B cell (primary cell): ENCODE measurements around the gene COX20. TPM values are rescaled to one million over a fixed set of nuclear protein-coding genes. Genes with fewer than 3 reads are reported as not detected.

Experiments used
- ATAC-seq: fragments of 200-7000 bp; cut with Tn5 transposase; one replicate; pipeline ENCODE4 v1.10.0; 2021; ENCODE audit warnings: low read depth, mild to moderate bottlenecking, moderate number of reproducible peaks, moderate library complexity
- CTCF ChIA-PET: fragments of 350-600 bp; sonication (Branson Sonifier 250); formaldehyde crosslinking; loops from one replicate; lab custom pipeline; 2021; ENCODE audit warnings: antibody characterized with exemption, inconsistent platforms; lab: Charles Lee
- POLR2A ChIA-PET: fragments of 350-600 bp; sonication (Branson Sonifier 250); formaldehyde crosslinking; loops from one replicate; lab custom pipeline; 2021; ENCODE audit warnings: antibody characterized with exemption; lab: Charles Lee
- DNase-seq: peaks from one replicate; pipeline ENCODE4 v3.0.0; 2013
- H2AFZ ChIP-seq: 2 replicates; pipeline ENCODE4 v1.6.1; 2012; ENCODE audit warnings: mild to moderate bottlenecking, low read depth, low read length; ENCODE audit not compliant: insufficient read depth, poor library complexity, severe bottlenecking
- H3K27ac ChIP-seq, 2 donors: 1 replicate in 1 of 2; 2 replicates in 1 of 2; pipeline ENCODE4 v1.5.1; 2012 to 2013; ENCODE audit warnings: low read length in 2 of 2, mild to moderate bottlenecking in 2 of 2, moderate library complexity in 1 of 2
- H3K27me3 ChIP-seq, 4 experiments: fragments of 200-600 bp in 1 of 4; sonication (generic) in 1 of 4; replicated peaks in 1 of 4; 1 replicate in 2 of 4; 2 replicates in 2 of 4; pipeline versions ENCODE4 v1.6.1 to v1.7.0; 2013 to 2016; ENCODE audit warnings: low read length in 3 of 4, mild to moderate bottlenecking in 2 of 4, mixed read lengths in 1 of 4, moderate library complexity in 1 of 4; ENCODE audit not compliant: insufficient read depth in 4 of 4, control insufficient read depth in 3 of 4; ENCODE audit errors: control extremely low read depth in 1 of 4
- H3K36me3 ChIP-seq, 2 experiments: replicated peaks in 1 of 2; 1 replicate in 1 of 2; 2 replicates in 1 of 2; pipeline versions ENCODE4 v1.6.1 to v1.7.1; 2013; ENCODE audit warnings: low read length in 1 of 2; ENCODE audit not compliant: insufficient read depth in 2 of 2, control insufficient read depth in 1 of 2; ENCODE audit errors: control extremely low read depth in 1 of 2, extremely low read depth in 1 of 2
- H3K4me1 ChIP-seq, 2 donors: fragments of 200-600 bp in 1 of 2; sonication (generic) in 1 of 2; 1 replicate in 1 of 2; 2 replicates in 1 of 2; pipeline versions ENCODE4 v1.5.1 to v1.6.1; 2013 to 2017; ENCODE audit warnings: low read length in 2 of 2; ENCODE audit not compliant: control insufficient read depth in 2 of 2, insufficient read depth in 2 of 2
- H3K4me2 ChIP-seq: replicated peaks from 2 replicates; pipeline ENCODE3; 2012; ENCODE audit warnings: mild to moderate bottlenecking, low read depth, low read length; ENCODE audit not compliant: poor library complexity, severe bottlenecking
- H3K4me3 ChIP-seq, 5 experiments: fragments of 200-600 bp in 1 of 5; sonication (generic) in 1 of 5; 1 replicate in 3 of 5; 2 replicates in 2 of 5; pipeline versions ENCODE4 v1.5.1 to v1.7.0; 2011 to 2016; ENCODE audit warnings: low read length in 4 of 5, mild to moderate bottlenecking in 4 of 5, low read depth in 2 of 5, control low read depth in 1 of 5, moderate library complexity in 1 of 5; ENCODE audit not compliant: insufficient read depth in 1 of 5; ENCODE audit errors: control extremely low read depth in 1 of 5, extremely low read depth in 1 of 5
- H3K79me2 ChIP-seq: fragments of 200-600 bp; sonication (generic); one replicate; pipeline ENCODE4 v1.6.0; 2016; ENCODE audit warnings: low read length; ENCODE audit not compliant: control insufficient read depth, insufficient read depth
- H3K9ac ChIP-seq: fragments of 200-600 bp; sonication (generic); 2 replicates; pipeline ENCODE4 v1.6.1; 2017; ENCODE audit warnings: mild to moderate bottlenecking, low read length, moderate library complexity
- H3K9me3 ChIP-seq, 3 donors: one replicate each; pipeline versions ENCODE4 v1.6.1 to v1.7.1; 2013; ENCODE audit warnings: low read length in 2 of 3; ENCODE audit not compliant: control insufficient read depth in 2 of 3, insufficient read depth in 1 of 3; ENCODE audit errors: control extremely low read depth in 1 of 3
- H4K20me1 ChIP-seq: 2 replicates; pipeline ENCODE4 v1.6.0; 2012; ENCODE audit warnings: mild to moderate bottlenecking, low read length; ENCODE audit not compliant: insufficient read depth, control insufficient read depth, poor library complexity, severe bottlenecking
- H3K27ac Mint-ChIP-seq: one replicate; pipeline ENCODE4 v1.8.0; 2021; ENCODE audit warnings: mixed read lengths
- H3K27me3 Mint-ChIP-seq: one replicate; pipeline ENCODE4 v1.8.0; 2021; ENCODE audit warnings: mixed read lengths
- H3K4me1 Mint-ChIP-seq: one replicate; pipeline ENCODE4 v1.8.0; 2021; ENCODE audit warnings: mixed read lengths
- H3K4me3 Mint-ChIP-seq: one replicate; pipeline ENCODE4 v1.8.0; 2021; ENCODE audit warnings: mixed read lengths
- H3K9me3 Mint-ChIP-seq: one replicate; pipeline ENCODE4 v1.8.0; 2022; ENCODE audit warnings: mixed read lengths; ENCODE audit not compliant: insufficient read depth
- EZH2 ChIP-seq: IDR thresholded peaks from 2 replicates; pipeline ENCODE4 v1.6.1; 2012; ENCODE audit warnings: borderline replicate concordance, low read depth, mild to moderate bottlenecking, moderate library complexity, low read length; ENCODE audit not compliant: insufficient read depth, poor library complexity, severe bottlenecking
- whole genome bisulfite sequencing: methylation state at CpG from one replicate; pipeline ENCODE4 v1.1.5; 2013; ENCODE audit warnings: missing lambda C conversion rate; ENCODE audit not compliant: insufficient coverage; 5-methylcytosine and 5-hydroxymethylcytosine counted together
- intact Hi-C: fragments of 100-400 bp; cut with micrococcal nuclease; formaldehyde crosslinking; loops from one replicate; pipeline ENCODE4 v1.10.0; 2022
- polyA plus RNA-seq: library from polyadenylated mRNA; depleted of rRNA; stranded (reverse); fragments of >200 nt; gene quantifications from 2 replicates; pipeline ENCODE4 v1.2.3, GENCODE V29; 2012
- total RNA-seq, 2 donors: library from RNA; stranded (reverse); fragments of 120-200 nt in 1 of 2; gene quantifications; 1 replicate in 1 of 2; 2 replicates in 1 of 2; pipeline versions ENCODE4 v1.2.3 to v1.2.4, GENCODE V29; 2013 to 2022
- TF ChIP-seq, protein P1 (sequence below): fragments of 200-600 bp; IDR thresholded peaks from one replicate; pipeline ENCODE4 v1.8.0; 2022; ENCODE audit warnings: antibody characterized with exemption, mild to moderate bottlenecking

Gene COX20
- total and polyA plus RNA-seq, 2 donors (not counting 1 experiment from before 2014, with no cell fraction given) = 24.7 to 35.7 TPM

DNA sequence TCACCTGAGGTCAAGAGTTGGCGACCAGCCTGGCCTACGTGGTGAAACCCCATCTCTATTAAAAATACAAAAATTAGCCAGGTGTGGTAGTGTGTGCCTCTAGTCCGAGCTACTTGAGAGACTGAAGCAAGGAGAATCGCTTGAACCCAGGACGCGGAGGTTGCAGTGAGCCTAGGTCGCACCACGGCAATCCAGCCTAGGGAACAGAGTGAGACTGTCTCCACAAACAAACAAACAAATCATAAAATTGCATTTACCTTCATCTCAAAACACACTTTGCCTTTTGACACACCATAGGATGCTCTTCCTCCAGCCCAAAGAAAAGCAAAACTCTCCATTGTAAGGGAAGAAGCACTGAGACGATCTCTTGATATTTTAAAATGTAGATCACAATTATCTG is 24.6 kb downstream of the COX20 start:
- Histone ChIP-seq H3K4me1 (peaks cover 40% of the 10 kb centered on the region in 2 donors), H3K4me3 (no peak overlapping the region), H3K9ac (no peak overlapping the region), H3K9me3 (no peaks in the 10 kb centered on the region), H3K27me3 (no peaks in the 10 kb centered on the region), H4K20me1 (peaks cover 57% of the 10 kb centered on the region), H3K27ac (no peak overlapping the region), H3K36me3 (peaks cover 6 to 66% of the 10 kb centered on the region in 2 experiments), H2AFZ (no peak overlapping the region), H3K79me2 (peaks cover 87% of the 10 kb centered on the region), H3K4me2 (no peak overlapping the region)
- ChIA-PET POLR2A (interaction anchor here (0.7 to 6.5 kb wide), 4 partner anchors 24 to 173 kb away, joined by 3 to 135 read pairs (median 4); partner anchors contain the start of gene COX20), CTCF (interaction anchor here (0.7 to 6.5 kb wide), 4 partner anchors 24 to 183 kb away, joined by 3 to 70 read pairs (median 13); partner anchors contain the start of gene COX20)
- TF ChIP-seq, protein P1, sequence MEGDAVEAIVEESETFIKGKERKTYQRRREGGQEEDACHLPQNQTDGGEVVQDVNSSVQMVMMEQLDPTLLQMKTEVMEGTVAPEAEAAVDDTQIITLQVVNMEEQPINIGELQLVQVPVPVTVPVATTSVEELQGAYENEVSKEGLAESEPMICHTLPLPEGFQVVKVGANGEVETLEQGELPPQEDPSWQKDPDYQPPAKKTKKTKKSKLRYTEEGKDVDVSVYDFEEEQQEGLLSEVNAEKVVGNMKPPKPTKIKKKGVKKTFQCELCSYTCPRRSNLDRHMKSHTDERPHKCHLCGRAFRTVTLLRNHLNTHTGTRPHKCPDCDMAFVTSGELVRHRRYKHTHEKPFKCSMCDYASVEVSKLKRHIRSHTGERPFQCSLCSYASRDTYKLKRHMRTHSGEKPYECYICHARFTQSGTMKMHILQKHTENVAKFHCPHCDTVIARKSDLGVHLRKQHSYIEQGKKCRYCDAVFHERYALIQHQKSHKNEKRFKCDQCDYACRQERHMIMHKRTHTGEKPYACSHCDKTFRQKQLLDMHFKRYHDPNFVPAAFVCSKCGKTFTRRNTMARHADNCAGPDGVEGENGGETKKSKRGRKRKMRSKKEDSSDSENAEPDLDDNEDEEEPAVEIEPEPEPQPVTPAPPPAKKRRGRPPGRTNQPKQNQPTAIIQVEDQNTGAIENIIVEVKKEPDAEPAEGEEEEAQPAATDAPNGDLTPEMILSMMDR = no peak
- no peak for TF ChIP-seq EZH2
- Mint-ChIP-seq H3K9me3 (no peaks in the 10 kb centered on the region), H3K27me3 (no peaks in the 10 kb centered on the region), H3K4me1 (peaks cover 61% of the 10 kb centered on the region), H3K4me3 (peak overlapping the region; percentile 20), H3K27ac (peak overlapping the region; percentile 32)
- WGBS = 89% methylated on average over 6 of the region's 9 CpGs
- ATAC-seq (no peak), DNase-seq (no peak)
- intact Hi-C loops = no loop called here

GRCh38 chr1:244860914-244861610 is 25.6 kb downstream of the COX20 start:
- no peak for TF ChIP-seq EZH2
- TF ChIP-seq, protein P1 = no peak
- Histone ChIP-seq H4K20me1 (peaks cover 57% of the 10 kb centered on the region), H3K4me2 (peak overlapping the region; percentile 77), H3K9me3 (no peaks in the 10 kb centered on the region), H3K79me2 (peaks cover 77% of the 10 kb centered on the region), H3K36me3 (peaks cover 3 to 57% of the 10 kb centered on the region in 2 experiments), H3K27ac (peak overlapping the region in 1 of 2 donors; percentile 99), H3K9ac (peak overlapping the region; percentile 100), H2AFZ (no peak overlapping the region), H3K27me3 (no peaks in the 10 kb centered on the region), H3K4me3 (peak overlapping the region in 3 of 5 experiments; percentile 97 to 99 (median 98)), H3K4me1 (peaks cover 33 to 34% of the 10 kb centered on the region in 2 donors)
- CTCF ChIA-PET = interaction anchor here (0.8 to 6.6 kb wide), 8 partner anchors 11 to 181 kb away, joined by 3 to 70 read pairs (median 10); partner anchors contain the start of gene COX20
- POLR2A ChIA-PET = interaction anchor here (1.0 to 6.5 kb wide), 4 partner anchors 25 to 110 kb away, joined by 3 to 135 read pairs (median 54); partner anchors contain the start of gene COX20
- Mint-ChIP-seq H3K9me3 (no peaks in the 10 kb centered on the region), H3K4me3 (peak overlapping the region; percentile 84), H3K27ac (peak overlapping the region; percentile 83), H3K27me3 (no peaks in the 10 kb centered on the region), H3K4me1 (peaks cover 55% of the 10 kb centered on the region)
- no peak for ATAC-seq
- WGBS = 0% methylated on average over 1 of the region's 2 CpGs
- no peak for DNase-seq
- intact Hi-C loops = loop anchor here (1.0 kb wide), 1 partner anchor 13 kb away; no protein-coding TSS in a partner anchor
